ENCODE measurements around the gene OAS3.
"Not testable (repeated sequence)": the region's sequence is repeated elsewhere in the genome, so short reads cannot be mapped to it uniquely, and the experiment has no call there.

- TF ChIP-seq CTCF (conservative IDR thresholded peaks at IDR 0.05 in 1 of 2, IDR thresholded peaks at IDR 0.05 in 1 of 2; ENCODE audit: extremely low read depth in 1 of 2, insufficient read depth in 1 of 2, low read depth in 1 of 2, low read length in 2 of 2); EZH2 (IDR thresholded peaks at IDR 0.05; ENCODE audit: borderline replicate concordance, low read length): not testable (repeated sequence)
These were observed 24.4 kb upstream of the OAS3 start for GRCh38 chr12:112913888-112914287.

All from mammary epithelial cell (primary cell).